8988T (cell line): ENCODE data around the gene TRIM41.
"Not testable (repeated sequence)": the region's sequence is repeated elsewhere in the genome, so short reads cannot be mapped to it uniquely, and the experiment has no call there.

ENCODE experiments used
- DNase-seq: peaks from one replicate; pipeline ENCODE4 v3.0.0; 2011

Gene TRIM41

GRCh38 chr5:181193656-181194055, 29.4 kb upstream of the TRIM41 start:
- DNase-seq, result no peak

GRCh38 chr5:181194489-181195248, 28.4 kb upstream of the TRIM41 start:
- DNase-seq, result no peak

DNA sequence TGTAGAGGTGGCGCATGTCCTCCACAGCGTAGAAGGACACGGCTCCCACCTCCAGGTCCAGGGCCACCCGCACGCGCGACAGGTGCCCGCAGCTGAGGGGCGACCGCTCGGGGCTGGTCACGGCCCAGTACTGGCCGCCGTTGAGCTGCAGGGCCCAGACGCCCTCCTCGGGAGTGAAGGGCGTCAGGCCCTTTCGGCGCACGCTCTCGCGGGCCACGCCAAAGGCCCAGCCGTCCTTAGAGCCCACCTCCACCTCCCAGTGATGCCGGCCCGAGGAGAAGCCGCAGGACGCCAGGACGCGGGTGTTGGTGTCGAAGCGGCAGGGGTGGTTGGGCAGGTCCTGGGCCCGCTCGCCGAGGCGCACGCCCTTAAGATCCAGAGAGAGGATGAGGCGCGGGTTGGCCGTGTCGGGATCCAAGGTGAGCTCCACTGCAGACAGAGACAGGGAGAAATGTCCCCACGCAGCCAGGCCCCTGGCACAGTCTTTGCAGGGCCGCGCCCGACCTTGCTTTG, 27.8 kb upstream of the TRIM41 start:
- no peak for DNase-seq

GRCh38 chr5:181197326-181197951, 25.6 kb upstream of the TRIM41 start:
- DNase-seq, result no peak

DNA sequence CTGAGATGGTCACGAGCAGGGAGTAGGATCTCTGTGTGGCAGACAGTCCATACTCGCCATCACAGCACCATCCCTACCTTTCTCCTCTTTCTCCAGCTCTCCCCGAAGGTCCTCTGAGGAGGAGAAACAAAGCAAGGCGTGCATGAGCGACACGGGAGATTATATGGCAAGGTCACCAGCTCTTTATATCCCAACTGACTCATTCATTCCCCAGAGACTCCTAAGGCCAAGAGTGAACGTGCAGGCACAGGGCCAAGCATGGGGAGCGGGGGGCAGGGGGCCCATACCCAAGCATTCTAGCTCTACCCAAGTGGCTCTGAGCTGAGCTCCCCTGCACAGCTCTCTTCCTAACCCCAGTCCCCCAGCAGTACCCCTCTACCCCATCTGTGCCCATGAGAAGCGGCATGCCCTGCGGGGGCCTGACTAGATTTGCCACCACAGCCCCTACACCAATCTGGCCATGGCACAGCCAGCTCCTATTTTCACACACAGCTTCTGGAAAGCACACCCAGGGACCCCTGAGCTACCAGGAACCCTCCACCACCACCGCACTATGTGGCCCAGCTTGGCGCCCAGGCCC, 24.9 kb upstream of the TRIM41 start:
- DNase-seq, result no peak

- DNase-seq, result no peak
Measured at GRCh38 chr5:181198905-181199519, 24.1 kb upstream of the TRIM41 start.

- no peak for DNase-seq
Measured at GRCh38 chr5:181199881-181200638, 23.0 kb upstream of the TRIM41 start.

DNA sequence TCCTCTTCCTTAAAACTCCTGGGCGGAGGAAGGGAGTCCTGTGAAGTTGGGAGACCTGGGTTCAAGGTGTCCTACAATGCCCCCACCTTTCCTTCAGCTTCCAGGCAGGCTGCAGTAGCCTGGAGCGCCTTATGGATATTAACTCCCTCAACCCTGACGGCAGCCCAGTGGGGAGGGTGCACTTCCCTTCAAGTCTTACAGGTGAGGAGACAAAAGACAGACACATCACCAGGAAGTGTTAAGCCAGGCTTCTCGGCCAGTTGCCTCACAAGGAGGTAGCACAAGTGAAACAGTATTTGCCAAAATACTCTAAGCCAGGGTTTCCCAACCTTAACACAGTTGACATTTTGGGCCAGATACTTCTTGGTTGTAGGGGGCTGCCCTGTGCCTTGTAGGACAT, 22.3 kb upstream of the TRIM41 start:
- DNase-seq, result no peak

GRCh38 chr5:181203093-181203711, 19.9 kb upstream of the TRIM41 start:
- no peak for DNase-seq

GRCh38 chr5:181203777-181204112, 19.3 kb upstream of the TRIM41 start:
- peak; percentile 83 for DNase-seq

- peak; percentile 58 for DNase-seq
Measured at GRCh38 chr5:181204113-181204825, 18.8 kb upstream of the TRIM41 start.

DNA sequence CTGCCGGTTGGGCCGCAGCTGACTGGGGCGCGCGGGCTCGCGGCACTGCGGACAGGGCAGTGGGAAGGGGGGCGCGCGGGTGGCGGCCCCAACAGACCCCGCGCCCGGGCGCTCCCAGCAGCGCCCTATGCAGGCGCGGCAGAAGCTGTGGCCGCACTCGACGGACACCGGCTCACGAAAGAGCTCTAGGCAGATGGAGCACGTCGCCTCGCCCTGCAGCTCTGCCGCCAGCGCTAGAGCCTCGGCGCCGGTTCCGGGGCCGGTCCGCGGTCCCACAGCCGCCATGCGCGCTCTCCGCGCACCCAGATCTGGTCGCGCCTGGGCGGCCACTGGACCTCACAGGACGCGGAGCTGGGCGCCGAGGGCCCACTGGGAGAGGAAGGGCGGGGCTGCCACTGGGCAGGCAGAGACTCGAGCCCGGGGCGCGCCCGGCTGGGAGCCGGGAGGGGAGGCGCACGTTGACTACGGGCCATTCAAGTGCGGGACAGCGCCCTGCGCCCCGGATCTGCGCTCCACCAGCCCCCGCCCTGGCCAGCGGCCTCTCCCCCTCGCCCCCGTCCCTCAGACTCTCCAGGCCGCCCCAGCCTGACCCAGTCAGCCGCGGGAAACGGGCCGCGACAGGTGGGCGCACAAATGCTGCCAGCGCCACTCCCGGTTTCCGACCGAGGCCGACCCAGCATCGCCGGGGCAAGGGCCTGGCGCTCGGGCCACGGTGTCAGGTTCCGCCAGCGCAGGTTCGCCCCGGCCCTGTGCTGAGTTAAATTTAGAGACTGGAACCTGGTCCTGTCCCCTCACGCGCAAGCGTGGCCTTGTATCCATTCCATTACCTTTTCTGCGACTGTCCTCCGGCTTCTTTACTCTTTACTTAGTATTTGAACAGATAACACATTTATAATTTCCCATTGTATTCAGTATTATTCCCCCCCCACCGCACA, 18.0 kb upstream of the TRIM41 start, which contains the start of gene TRIM7:
Gene TRIM7, minus strand, starts transcription at position 371 of the 935 bp plus-strand sequence. Its CDS starts 86 bp downstream, at position 285.
- DNase-seq, result peak; percentile 78

DNA sequence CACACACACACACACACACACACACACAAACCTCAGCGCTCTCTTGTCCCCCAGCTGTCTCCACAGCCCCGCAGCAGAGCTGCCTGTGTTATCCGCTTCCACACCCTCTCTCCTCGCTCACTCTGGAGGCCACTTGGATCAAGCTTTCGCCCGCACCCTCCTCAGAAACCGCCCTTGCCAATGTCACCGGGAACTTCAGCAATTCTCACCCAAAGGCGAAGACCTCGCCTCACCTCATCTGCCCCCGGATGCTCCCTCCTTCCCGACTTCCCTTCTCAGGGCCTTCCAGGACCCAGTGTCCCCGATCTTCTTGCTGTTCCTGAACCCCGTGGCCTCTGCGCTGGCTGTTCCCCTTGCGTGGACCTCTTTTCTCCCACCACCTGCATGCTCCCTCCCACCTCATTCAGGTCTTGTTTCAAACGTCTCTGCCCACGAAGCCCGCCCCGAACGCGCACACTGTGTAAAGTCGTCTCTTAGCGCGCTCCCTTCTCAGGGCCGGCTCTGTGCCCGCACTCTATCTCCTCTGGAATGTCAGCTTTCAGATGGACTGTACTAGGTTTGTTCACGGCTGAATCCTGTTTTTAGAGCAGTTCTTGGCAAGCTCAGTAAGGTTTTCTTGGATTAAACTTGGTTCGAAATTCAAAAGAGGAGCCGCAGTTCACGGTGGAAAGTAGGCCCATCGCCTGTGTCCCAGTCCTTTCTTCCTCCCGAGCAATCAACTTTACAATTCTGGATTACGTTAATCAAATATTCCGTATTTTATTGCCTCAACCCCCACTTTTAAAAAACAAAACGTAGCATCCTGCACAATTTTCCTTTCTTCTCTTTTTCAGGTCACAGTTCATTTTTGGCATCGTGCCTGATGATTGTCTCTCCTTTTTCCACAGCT, 17.1 kb upstream of the TRIM41 start:
- DNase-seq, result no peak

DNA sequence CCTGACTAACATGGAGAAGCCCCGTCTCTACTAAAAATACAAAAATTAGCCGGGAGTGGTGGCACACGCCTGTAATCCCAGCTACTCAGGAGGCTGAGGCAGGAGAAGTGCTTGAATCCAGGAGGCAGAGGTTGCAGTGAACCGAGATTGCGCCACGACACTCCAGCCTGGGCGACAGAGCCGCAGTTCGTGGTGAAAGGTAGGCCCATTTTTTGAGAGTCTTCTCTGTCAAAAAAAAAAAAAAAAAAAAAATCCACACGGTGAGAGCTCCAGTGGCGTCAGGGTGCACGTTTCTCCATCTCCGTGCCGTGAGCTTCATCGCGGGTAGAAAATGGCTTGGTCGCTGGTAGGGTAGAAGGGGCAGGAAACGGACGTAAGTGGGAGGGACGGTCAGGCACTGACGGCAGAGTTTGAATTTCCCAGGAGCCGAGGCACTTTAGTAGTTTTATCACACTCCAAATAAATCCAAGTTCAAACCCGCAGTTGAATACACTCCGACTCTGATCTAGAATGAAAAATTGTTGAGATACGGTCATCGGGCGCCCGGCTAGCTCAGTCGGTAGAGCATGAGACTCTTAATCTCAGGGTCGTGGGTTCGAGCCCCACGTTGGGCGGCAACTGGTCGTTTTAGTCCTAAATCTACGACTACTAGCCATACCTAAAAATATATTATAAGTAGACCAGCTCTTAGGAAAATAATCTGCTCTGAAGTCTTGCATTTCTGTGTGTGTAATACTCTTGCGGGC, 15.7 kb upstream of the TRIM41 start:
- DNase-seq, result no peak

- no peak for DNase-seq
Measured at GRCh38 chr5:181207960-181208253, 15.2 kb upstream of the TRIM41 start.

DNA sequence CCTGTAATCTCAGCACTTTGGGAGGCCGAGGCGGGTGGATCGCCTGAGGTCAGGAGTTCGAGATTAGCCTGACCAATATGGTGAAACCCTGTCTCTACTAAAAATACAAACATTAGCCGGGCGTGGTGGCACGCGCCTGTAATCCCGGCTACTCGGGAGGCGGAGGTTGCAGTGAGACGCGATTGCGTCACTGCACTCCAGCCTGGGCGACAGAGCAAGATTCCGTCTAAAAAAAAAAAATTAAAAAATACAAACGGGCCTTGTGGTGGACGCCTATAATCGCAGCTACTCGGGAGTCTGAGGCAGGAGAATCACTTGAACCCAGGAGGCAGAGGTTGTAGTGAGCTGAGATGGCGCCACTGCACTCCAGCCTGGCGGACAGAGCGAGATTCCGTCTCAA, 14.1 kb upstream of the TRIM41 start:
- not testable (repeated sequence) for DNase-seq

DNA sequence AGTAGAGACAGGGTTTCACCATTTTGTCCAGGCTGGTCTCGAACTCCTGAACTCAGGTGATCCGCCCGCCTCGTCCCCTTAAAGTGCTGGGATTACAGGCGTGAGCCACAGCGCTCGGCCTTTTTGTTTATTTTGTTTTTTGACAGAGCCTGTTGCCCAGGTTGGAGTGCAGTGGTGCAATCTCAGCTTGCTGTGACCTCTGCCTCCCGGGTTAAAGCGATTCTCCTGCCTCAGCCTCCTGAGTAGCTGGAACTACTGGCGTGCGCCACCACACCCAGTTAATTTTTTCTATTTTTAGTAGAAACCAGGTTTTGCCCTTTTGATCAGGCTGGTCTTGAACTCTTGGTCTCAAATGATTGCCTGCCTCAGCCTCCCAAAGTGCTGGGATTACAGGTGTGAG, 12.9 kb upstream of the TRIM41 start:
- not testable (repeated sequence) for DNase-seq

DNA sequence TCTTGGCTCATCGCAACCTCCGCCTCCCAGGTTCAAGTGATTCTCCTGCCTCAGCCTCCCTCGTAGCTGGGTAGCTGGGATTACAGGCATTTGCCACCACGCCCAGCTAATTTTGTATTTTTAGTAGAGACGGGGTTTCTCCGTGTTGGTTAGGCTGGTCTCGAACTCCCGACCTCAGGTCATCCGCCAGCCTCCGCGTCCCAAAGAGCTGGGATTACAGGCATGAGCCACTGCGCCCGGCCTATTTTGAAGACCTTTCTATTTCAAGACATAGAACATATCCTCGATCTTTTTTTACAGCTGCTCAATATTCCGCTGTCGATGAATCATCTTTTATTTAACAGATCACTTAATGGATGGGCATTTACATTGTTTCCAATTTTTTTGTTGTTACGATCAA, 12.4 kb upstream of the TRIM41 start:
- not testable (repeated sequence) for DNase-seq

GRCh38 chr5:181211208-181211607, 11.9 kb upstream of the TRIM41 start:
- no peak for DNase-seq
